HUES48 (cell line): ENCODE data around the gene EIF2B2.
"Not testable (repeated sequence)": the region's sequence is repeated elsewhere in the genome, so short reads cannot be mapped to it uniquely, and the experiment has no call there.

Source experiments
- H3K27ac ChIP-seq: one replicate; pipeline ENCODE4 v1.7.0; 2013; ENCODE audit warnings: low read depth, low read length, inconsistent platforms
- H3K27me3 ChIP-seq: 2 replicates; pipeline ENCODE4 v1.6.1; 2013; ENCODE audit warnings: mild to moderate bottlenecking, low read length; ENCODE audit not compliant: control insufficient read depth, insufficient read depth
- H3K36me3 ChIP-seq: 2 replicates; pipeline ENCODE4 v1.6.1; 2013; ENCODE audit warnings: low read length; ENCODE audit not compliant: control insufficient read depth, insufficient read depth
- H3K4me1 ChIP-seq: 2 replicates; pipeline ENCODE4 v1.6.1; 2013; ENCODE audit warnings: mild to moderate bottlenecking, low read length; ENCODE audit not compliant: control insufficient read depth, insufficient read depth
- H3K4me3 ChIP-seq: 2 replicates; pipeline ENCODE4 v1.5.1; 2013; ENCODE audit warnings: mild to moderate bottlenecking, low read depth, low read length
- H3K9ac ChIP-seq: 2 replicates; pipeline ENCODE4 v1.6.1; 2013; ENCODE audit warnings: mild to moderate bottlenecking, low read depth, low read length, moderate library complexity
- H3K9me3 ChIP-seq: 2 replicates; pipeline ENCODE4 v1.6.1; 2013; ENCODE audit warnings: low read length; ENCODE audit not compliant: control insufficient read depth, insufficient read depth

The EIF2B2 gene

DNA sequence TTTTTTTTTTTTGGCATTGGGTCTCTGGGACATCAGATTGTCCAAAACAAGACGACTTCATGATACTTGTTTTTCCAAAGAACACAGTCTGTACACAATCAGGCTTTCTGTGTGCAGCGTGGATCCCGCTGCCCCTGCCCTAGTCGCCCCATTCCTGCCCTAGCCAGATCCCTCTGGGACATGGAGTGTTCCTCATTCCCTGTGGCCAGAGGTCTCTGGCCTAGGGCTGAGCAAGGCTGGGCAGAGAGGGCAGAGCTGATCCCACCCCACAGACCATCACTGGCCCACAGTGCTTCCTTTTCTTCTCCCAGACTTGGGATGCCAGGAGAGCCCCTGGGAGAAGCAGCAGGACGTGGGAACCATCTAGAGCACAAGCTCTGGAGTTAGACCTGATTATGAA lies 20.9 kb upstream of the EIF2B2 start:
- Histone ChIP-seq H3K9me3 (no peaks in the 10 kb centered on the region), H3K4me3 (no peak overlapping the region), H3K4me1 (peaks cover 27% of the 10 kb centered on the region), H3K27ac (no peak overlapping the region), H3K36me3 (no peaks in the 10 kb centered on the region), H3K9ac (no peak overlapping the region), H3K27me3 (no peaks in the 10 kb centered on the region)

DNA sequence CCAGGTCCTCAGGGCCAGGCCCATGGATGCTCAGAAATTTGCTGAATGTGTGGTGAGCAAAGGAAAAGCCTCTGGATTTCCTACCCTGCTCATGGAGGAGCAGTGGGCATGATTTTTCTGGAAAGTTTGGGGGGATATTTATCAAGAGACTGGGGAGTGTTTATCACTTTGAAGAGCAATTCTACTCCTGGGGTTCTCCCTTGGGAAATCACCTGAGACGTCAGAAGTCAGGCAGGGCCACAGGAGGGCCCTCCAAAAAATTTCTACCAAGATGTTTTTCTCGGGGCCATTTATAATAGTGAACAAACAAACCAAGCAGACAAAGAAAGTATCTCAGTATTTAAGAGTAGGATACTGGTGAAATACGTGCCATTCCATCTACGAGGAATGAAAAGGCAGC lies 20.1 kb upstream of the EIF2B2 start:
- Histone ChIP-seq H3K4me1 (peaks cover 27% of the 10 kb centered on the region), H3K36me3 (no peaks in the 10 kb centered on the region), H3K27me3 (no peaks in the 10 kb centered on the region), H3K9me3 (no peaks in the 10 kb centered on the region), H3K27ac (no peak overlapping the region), H3K4me3 (no peak overlapping the region), H3K9ac (no peak overlapping the region)

DNA sequence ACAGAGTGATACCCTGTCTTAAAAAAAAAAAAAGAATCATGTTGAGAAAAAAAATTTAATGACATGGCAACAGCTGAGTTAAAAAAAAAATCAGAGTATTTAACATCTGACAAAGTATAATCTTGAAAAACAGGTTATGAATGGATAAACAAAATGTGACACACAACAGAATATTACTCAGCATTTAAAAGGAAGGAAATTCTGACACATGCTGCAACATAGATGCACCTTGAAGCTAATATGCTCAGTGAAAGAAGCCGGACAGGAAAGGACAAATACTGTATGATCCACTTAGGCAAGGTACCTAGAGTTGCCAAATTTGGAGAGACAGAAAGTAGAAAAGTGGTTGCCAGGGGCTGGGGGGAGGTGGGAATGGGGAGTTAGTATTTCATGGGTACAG lies 19.4 kb upstream of the EIF2B2 start:
- Histone ChIP-seq H3K27ac (no peak overlapping the region), H3K4me1 (peaks cover 27% of the 10 kb centered on the region), H3K27me3 (no peaks in the 10 kb centered on the region), H3K9me3 (no peaks in the 10 kb centered on the region), H3K4me3 (no peak overlapping the region), H3K36me3 (no peaks in the 10 kb centered on the region), H3K9ac (no peak overlapping the region)

DNA sequence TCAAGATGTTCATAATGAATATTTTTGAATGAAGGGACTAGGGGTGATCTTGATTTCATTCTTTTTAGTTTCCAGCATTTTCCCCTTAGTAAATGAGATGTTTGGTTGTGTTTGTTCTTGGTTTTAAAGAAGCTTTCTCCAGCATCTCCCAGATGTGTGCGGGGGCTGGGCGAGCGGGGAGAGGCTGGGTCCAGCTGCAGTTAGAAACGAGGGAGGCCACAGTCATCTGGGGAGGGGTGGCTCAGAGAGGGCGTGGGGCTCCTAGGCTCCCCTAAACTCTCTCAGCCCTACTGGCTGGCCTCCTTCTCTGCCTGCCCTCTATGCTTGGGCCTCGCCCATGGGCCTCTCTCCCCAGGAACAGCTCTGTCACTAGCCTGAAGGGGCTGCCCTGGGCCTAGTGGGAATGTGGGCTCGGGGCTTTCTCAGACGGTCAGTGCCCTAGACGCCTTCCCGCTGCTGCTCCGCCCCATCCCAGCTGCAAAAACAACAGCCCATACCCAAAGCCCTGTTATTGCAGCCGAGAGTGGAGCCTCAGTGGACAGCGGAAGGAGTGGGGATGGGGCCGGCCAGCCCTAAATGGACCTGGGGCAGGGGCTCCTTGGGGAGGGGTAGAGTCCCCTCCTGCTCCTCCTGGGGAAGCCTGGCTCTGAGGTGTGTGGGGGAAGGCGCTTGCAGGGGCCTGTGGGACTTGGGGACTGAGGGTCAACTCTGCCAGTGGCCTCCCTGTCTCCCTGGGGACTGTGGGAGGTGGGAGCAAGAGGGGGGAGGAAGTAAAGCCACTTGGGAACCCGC lies 18.3 kb upstream of the EIF2B2 start:
- Histone ChIP-seq H3K27ac (no peak overlapping the region), H3K4me3 (no peak overlapping the region), H3K9ac (no peak overlapping the region), H3K27me3 (no peaks in the 10 kb centered on the region), H3K4me1 (peaks cover 18% of the 10 kb centered on the region; the same call in 1 of the 2 replicates), H3K36me3 (no peaks in the 10 kb centered on the region), H3K9me3 (no peaks in the 10 kb centered on the region)

DNA sequence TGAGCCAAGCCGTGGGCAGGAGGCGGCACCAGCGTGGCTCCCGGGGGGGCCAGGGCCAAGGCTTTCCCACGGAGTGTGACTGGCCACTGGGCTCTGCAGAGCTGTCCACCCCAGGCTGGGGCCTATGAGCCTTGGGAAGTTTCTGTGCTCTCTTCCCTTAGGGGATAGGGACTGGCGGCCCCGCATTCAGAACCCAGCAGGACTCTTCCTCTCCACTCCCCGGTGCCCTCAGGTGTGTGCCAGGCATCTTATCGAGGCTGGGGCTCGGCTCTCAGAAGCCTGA lies 17.8 kb upstream of the EIF2B2 start:
- no peaks in the 10 kb centered on the region for H3K9me3 ChIP-seq
- no peak overlapping the region for H3K4me3 ChIP-seq
- no peaks in the 10 kb centered on the region for H3K36me3 ChIP-seq
- H3K27me3 ChIP-seq = no peaks in the 10 kb centered on the region
- no peak overlapping the region for H3K27ac ChIP-seq
- peaks cover 13% of the 10 kb centered on the region; the same call in 1 of the 2 replicates for H3K4me1 ChIP-seq
- H3K9ac ChIP-seq = no peak overlapping the region

DNA sequence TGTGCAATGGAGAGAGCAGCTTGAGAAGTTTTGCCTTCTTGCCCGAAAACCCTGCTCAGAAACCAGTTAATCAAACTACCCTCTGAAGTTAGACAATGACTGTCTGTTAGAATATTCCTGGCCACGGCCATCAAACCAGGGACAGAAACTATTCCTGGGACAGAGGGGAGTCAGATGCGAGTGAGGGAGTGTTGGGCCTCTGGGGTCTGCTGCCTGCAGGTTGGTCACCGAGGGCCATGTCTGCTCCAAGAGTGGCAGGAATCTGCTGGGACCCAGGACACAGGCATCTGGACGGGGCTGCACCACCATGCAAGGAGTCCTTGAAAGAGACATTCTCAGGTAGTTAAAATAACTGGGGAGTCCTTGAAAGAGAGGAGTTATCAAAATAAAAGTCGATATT lies 16.9 kb upstream of the EIF2B2 start:
- Histone ChIP-seq H3K36me3 (no peaks in the 10 kb centered on the region), H3K27me3 (no peaks in the 10 kb centered on the region), H3K27ac (no peak overlapping the region), H3K4me1 (peaks cover 6% of the 10 kb centered on the region; the same call in 1 of the 2 replicates), H3K4me3 (no peak overlapping the region), H3K9ac (no peak overlapping the region), H3K9me3 (no peaks in the 10 kb centered on the region)

DNA sequence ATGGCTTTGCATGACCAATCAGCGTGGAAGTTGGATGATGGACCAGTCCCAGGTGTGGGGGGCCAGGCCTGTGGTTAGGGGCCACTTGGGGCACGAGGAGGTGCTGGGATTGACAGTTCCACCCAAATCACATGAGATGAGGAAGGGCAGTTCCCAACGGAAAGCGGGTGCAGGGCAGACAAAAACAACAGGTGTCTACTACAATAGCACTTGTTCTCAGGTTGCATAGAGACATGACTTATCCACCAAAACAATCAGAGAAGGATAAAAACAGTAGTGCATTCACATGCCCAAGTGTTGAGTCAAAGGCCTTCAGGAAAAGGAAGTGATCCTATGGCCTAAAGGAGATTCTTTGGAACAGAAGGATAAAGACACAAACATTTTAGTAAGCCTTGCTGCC lies 14.6 kb upstream of the EIF2B2 start:
- H3K27ac ChIP-seq = peak overlapping the region; percentile 59
- H3K36me3 ChIP-seq = no peaks in the 10 kb centered on the region
- no peaks in the 10 kb centered on the region for H3K27me3 ChIP-seq
- H3K9ac ChIP-seq = no peak overlapping the region
- H3K4me3 ChIP-seq = no peak overlapping the region
- no peaks in the 10 kb centered on the region for H3K9me3 ChIP-seq
- peaks cover 6% of the 10 kb centered on the region; the same call in 1 of the 2 replicates for H3K4me1 ChIP-seq

DNA sequence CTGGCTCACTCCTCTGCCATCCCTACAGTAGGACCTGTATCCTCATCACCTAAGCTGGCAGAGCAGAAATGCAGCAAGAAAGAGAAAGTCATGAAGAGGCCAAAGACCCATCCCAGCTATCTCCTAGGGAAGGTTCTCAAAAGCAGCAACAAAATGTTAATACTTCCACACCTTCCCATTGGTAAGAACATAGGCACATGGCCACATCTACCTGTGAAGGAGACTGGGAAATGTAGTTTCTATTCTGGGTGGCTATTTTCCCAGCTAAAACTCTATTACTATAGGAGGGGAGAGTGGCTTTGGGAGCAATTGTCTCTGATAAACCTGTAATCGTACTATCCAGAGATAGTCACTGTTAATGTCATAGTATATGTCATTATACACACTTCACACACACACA lies 13.7 kb upstream of the EIF2B2 start:
- Histone ChIP-seq H3K4me1 (peaks cover 6% of the 10 kb centered on the region; the same call in 1 of the 2 replicates), H3K27me3 (no peaks in the 10 kb centered on the region), H3K27ac (no peak overlapping the region), H3K4me3 (no peak overlapping the region), H3K9me3 (no peaks in the 10 kb centered on the region), H3K36me3 (no peaks in the 10 kb centered on the region), H3K9ac (no peak overlapping the region)

DNA sequence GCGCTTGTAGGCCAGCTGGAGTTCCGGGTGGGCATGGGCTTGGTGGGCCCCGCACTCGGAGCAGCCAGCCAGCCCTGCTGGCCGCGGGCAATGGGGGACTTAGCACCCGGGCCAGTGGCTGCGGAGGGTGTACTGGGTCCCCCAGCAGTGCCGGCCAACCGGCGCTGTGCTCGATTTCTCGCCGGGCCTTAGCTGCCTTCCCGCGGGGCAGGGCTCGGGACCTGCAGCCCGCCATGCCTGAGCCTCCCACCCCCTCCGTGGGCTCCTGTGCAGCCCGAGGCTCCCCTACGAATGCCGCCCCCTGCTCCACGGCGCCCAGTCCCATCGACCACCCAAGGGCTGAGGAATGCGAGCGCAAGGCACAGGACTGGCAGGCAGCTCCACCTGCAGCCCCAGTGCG lies 8.5 kb upstream of the EIF2B2 start:
- H3K27me3 ChIP-seq, H3K36me3 ChIP-seq, H3K9me3 ChIP-seq, H3K9ac ChIP-seq, H3K4me1 ChIP-seq, H3K27ac ChIP-seq, H3K4me3 ChIP-seq: not testable (repeated sequence)

DNA sequence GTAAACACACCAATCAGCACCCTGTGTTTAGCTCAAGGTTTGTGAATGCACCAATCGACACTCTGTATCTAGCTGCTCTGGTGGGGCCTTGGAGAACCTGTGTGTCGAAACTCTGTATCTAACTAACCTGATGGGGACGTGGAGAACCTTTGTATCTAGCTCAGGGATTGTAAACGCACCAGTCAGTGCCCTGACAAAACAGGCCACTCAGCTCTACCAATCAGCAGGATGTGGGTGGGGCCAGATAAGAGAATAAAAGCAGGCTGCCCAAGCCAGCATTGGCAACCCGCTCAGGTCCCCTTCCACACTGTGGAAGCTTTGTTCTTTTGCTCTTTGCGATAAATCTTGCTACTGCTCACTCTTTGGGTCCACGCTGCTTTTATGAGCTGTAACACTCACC lies 6.9 kb upstream of the EIF2B2 start:
- H3K27ac ChIP-seq, H3K27me3 ChIP-seq, H3K4me1 ChIP-seq, H3K4me3 ChIP-seq, H3K36me3 ChIP-seq, H3K9me3 ChIP-seq, H3K9ac ChIP-seq: not testable (repeated sequence)

DNA sequence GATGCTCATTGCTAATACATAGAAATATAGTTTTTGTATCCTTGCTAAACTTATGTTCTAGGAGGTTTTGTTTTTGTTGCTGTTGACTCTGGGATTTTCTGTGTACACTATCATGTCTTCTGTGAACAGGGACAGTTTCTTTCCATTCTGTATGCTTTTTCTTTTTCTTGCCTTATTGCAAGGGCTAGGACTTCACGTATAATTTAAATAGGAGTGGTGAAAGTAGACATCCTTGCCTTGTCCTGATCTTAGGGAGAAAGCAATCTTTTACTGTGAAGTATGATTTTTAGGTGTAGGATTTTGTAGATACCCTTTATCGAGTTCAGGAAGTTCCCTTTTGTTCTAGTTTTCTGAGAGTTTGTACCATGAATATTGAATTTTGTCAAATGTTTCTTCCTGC lies 1.5 kb upstream of the EIF2B2 start:
- Histone ChIP-seq H3K9ac (no peak overlapping the region), H3K27me3 (no peaks in the 10 kb centered on the region), H3K4me1 (no peaks in the 10 kb centered on the region), H3K9me3 (no peaks in the 10 kb centered on the region), H3K27ac (no peak overlapping the region), H3K36me3 (peaks cover 15% of the 10 kb centered on the region), H3K4me3 (no peak overlapping the region)
